Measurements from ENCODE around the gene CAPNS2. TPM values are rescaled to one million over a fixed set of nuclear protein-coding genes. Genes with fewer than 3 reads are reported as not detected.

CAPNS2 gene
- total and polyA plus RNA-seq, 2 of the 13 experiments (the other 11 are each of a cell fraction or from before 2014, with no cell fraction given), result 0.29 TPM; not detected in 1

DNA sequence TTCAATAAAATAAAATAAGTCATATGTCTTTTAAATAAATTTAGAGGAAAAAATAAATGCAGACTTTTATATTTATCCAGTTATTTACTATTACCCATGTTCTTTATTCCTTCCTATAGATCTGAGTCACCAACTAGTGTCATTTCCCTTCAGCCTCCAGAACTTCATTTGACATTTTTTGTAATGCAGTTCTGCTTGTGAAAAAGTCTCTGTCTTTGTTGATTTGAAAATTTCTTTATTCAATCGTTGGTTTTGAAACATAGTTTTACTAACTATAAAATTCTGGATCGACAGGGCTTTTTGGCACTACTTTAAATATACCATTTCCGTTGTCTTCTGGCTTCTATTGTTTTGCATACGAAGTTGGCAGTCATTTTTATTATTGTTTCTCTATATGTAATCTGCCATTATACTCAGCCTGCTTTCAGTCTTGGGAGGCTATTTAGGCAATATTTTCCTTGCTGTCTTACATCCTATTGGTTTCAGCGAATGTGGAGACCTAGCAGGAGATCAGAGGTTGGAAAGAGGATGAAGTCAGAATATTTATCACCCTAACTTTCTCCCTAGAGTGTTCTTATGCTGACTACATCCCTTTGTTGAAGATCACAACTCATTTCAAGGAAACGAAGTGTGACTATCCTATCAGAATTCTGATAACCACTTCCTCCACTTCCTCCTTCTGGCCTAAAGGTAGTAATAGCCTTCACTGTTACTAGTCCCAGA lies 47.3 kb downstream of the CAPNS2 start:
- H3K4me2 ChIP-seq (ENCODE audit: low read depth, low read length), result no peak overlapping the region
- no peak overlapping the region for H3K4me3 ChIP-seq (replicated peaks in 1 of 3; ENCODE audit: insufficient read depth in 1 of 3, low read depth in 2 of 3, low read length in 3 of 3)
- intact Hi-C loops (cut with micrococcal nuclease; ENCODE audit: unreplicated experiment), result no loop called here
- FAIRE-seq (no peak), ATAC-seq (no peak), DNase-seq (ENCODE audit: low spot score) (no peak)
- H3K27ac ChIP-seq (ENCODE audit: extremely low read length, insufficient read depth, low read length), result no peak overlapping the region
- in situ Hi-C loops (cut with HindIII; ENCODE audit: extremely low pct_ligation_motif_present, low pct_unique_long_range_greater_than_20kb), result no loop called here
- ChIA-PET POLR2A (no interaction called here), CTCF (ENCODE audit: low intra/inter-chr PET ratio, low total read pairs) (no interaction called here)
- H4K20me1 ChIP-seq (ENCODE audit: insufficient read depth, low read length), result no peaks in the 10 kb centered on the region
- no peaks in the 10 kb centered on the region for H3K36me3 ChIP-seq (replicated peaks in 1 of 2; ENCODE audit: control insufficient read depth in 1 of 2, insufficient read depth in 2 of 2, low read length in 2 of 2)
- H3K27me3 ChIP-seq (ENCODE audit: control insufficient read depth in 1 of 2, insufficient read depth in 2 of 2, low read length in 2 of 2), result no peaks in the 10 kb centered on the region
- no peak overlapping the region for H3K9ac ChIP-seq (ENCODE audit: insufficient read depth, low read depth, low read length)
- no peak for TF ChIP-seq PBX3 (CRISPR knock-in tag; IDR thresholded peaks at IDR 0.05; ENCODE audit: borderline replicate concordance)
- TF ChIP-seq AHR (CRISPR knock-in tag; IDR thresholded peaks at IDR 0.05), result no peak
- TF ChIP-seq ASH2L (IDR thresholded peaks at IDR 0.05; ENCODE audit: insufficient read length, low read depth, low read length), result no peak
- no peak for TF ChIP-seq FOXO4 (CRISPR knock-in tag; conservative IDR thresholded peaks at IDR 0.05)
- no peak for TF ChIP-seq NCOA5 (CRISPR knock-in tag; IDR thresholded peaks at IDR 0.05)
- TF ChIP-seq, protein P1, sequence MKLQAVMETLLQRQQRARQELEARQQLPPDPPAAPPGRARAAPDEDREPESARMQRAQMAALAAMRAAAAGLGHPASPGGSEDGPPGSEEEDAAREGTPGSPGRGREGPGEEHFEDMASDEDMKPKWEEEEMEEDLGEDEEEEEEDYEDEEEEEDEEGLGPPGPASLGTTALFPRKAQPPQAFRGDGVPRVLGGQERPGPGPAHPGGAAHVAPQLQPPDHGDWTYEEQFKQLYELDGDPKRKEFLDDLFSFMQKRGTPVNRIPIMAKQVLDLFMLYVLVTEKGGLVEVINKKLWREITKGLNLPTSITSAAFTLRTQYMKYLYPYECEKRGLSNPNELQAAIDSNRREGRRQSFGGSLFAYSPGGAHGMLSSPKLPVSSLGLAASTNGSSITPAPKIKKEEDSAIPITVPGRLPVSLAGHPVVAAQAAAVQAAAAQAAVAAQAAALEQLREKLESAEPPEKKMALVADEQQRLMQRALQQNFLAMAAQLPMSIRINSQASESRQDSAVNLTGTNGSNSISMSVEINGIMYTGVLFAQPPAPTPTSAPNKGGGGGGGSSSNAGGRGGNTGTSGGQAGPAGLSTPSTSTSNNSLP (IDR thresholded peaks at IDR 0.05; ENCODE audit: low read depth, low read length), result no peak
- TF ChIP-seq REL (CRISPR knock-in tag; conservative IDR thresholded peaks at IDR 0.05), result no peak
- no peak for TF ChIP-seq SNAI1 (CRISPR knock-in tag; IDR thresholded peaks at IDR 0.05; ENCODE audit: borderline replicate concordance)
- no peak for TF ChIP-seq ZNF788 (CRISPR knock-in tag; IDR thresholded peaks at IDR 0.05; ENCODE audit: borderline replicate concordance)
- TF ChIP-seq HCFC1 (IDR thresholded peaks at IDR 0.05; ENCODE audit: low read depth, low read length), result no peak
- TF ChIP-seq, protein P2, sequence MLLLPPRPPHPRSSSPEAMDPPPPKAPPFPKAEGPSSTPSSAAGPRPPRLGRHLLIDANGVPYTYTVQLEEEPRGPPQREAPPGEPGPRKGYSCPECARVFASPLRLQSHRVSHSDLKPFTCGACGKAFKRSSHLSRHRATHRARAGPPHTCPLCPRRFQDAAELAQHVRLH (CRISPR knock-in tag; IDR thresholded peaks at IDR 0.05; ENCODE audit: borderline replicate concordance, low read depth), result no peak
- no peak for TF ChIP-seq ZSCAN30 (CRISPR knock-in tag; IDR thresholded peaks at IDR 0.05)
- TF ChIP-seq SIX4 (CRISPR knock-in tag; IDR thresholded peaks at IDR 0.05), result no peak
- TF ChIP-seq ESRRA (CRISPR knock-in tag; IDR thresholded peaks at IDR 0.05; ENCODE audit: low read depth), result no peak
- TF ChIP-seq ZNF607 (CRISPR knock-in tag; IDR thresholded peaks at IDR 0.05; ENCODE audit: borderline replicate concordance), result no peak
- H3K79me2 ChIP-seq (ENCODE audit: insufficient read depth, low read length), result no peaks in the 10 kb centered on the region
- no peaks in the 10 kb centered on the region for H3K4me1 ChIP-seq (ENCODE audit: insufficient read depth, low read length)
- BruUV-seq (replicated peaks), result no TSS peak
- H3K9me3 ChIP-seq (ENCODE audit: low read length), result peaks cover 6% of the 10 kb centered on the region; the same call in 1 of the 2 replicates
- no peak overlapping the region for H2AFZ ChIP-seq (ENCODE audit: low read length)
- 45% methylated on average over 6 of the region's 6 CpGs for WGBS (ENCODE audit: low lambda C conversion rate)
